ENCODE measurements around the gene UBE2F.

DNA sequence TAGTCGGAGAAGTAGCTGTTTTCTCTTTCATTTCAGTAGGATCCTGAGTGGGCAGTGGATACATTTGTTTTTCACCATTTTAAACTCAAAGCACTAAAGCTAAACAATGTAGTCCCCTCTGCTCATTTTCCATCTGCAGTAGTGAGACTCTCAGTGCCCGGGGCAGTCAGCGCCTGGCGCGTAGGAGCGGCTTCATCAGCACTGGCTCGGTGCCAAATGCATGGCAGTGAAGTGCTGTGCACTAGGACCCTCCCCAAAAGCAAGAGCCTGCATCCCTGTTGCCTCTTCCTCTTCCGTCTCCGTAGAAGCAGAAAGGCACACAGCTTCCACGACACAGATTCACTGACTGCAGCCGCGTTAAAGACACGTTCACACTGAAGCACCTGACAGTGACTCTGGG, 114.3 kb downstream of the UBE2F start:
- no peak for TF ChIP-seq TCF4 (CRISPR knock-in tag; IDR thresholded peaks at IDR 0.05; ENCODE audit: borderline replicate concordance)
- TF ChIP-seq, protein P1, sequence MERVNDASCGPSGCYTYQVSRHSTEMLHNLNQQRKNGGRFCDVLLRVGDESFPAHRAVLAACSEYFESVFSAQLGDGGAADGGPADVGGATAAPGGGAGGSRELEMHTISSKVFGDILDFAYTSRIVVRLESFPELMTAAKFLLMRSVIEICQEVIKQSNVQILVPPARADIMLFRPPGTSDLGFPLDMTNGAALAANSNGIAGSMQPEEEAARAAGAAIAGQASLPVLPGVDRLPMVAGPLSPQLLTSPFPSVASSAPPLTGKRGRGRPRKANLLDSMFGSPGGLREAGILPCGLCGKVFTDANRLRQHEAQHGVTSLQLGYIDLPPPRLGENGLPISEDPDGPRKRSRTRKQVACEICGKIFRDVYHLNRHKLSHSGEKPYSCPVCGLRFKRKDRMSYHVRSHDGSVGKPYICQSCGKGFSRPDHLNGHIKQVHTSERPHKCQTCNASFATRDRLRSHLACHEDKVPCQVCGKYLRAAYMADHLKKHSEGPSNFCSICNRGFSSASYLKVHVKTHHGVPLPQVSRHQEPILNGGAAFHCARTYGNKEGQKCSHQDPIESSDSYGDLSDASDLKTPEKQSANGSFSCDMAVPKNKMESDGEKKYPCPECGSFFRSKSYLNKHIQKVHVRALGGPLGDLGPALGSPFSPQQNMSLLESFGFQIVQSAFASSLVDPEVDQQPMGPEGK (CRISPR knock-in tag; IDR thresholded peaks at IDR 0.05; ENCODE audit: borderline replicate concordance), result no peak
- TF ChIP-seq ARNTL (CRISPR knock-in tag; IDR thresholded peaks at IDR 0.05; ENCODE audit: borderline replicate concordance, low read depth), result no peak
- TF ChIP-seq GLIS3 (CRISPR knock-in tag; IDR thresholded peaks at IDR 0.05), result no peak
- TF ChIP-seq ZFP3 (CRISPR knock-in tag; IDR thresholded peaks at IDR 0.05), result no peak
- TF ChIP-seq, protein P2, sequence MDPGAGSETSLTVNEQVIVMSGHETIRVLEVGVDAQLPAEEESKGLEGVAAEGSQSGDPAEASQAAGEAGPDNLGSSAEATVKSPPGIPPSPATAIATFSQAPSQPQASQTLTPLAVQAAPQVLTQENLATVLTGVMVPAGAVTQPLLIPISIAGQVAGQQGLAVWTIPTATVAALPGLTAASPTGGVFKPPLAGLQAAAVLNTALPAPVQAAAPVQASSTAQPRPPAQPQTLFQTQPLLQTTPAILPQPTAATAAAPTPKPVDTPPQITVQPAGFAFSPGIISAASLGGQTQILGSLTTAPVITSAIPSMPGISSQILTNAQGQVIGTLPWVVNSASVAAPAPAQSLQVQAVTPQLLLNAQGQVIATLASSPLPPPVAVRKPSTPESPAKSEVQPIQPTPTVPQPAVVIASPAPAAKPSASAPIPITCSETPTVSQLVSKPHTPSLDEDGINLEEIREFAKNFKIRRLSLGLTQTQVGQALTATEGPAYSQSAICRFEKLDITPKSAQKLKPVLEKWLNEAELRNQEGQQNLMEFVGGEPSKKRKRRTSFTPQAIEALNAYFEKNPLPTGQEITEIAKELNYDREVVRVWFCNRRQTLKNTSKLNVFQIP (CRISPR knock-in tag; IDR thresholded peaks at IDR 0.05; ENCODE audit: borderline replicate concordance, low read depth), result no peak
